ENCODE data around the gene HIPK4. TPM values are rescaled to one million over a fixed set of nuclear protein-coding genes. Genes with fewer than 3 reads are reported as not detected.

The HIPK4 gene
- total RNA-seq, result 0.25 TPM in 1 of 2 replicates, not detected in the other

GRCh38 chr19:40390084-40390742, at the start of gene HIPK4:
HIPK4 (minus strand) TSS chr19:40390181; CDS start chr19:40389902, 279 bp downstream.

GRCh38 chr19:40425450-40426287, 35.7 kb upstream of the HIPK4 start, which contains the start of gene SERTAD1:
SERTAD1 (minus strand) TSS chr19:40425992; CDS start chr19:40423546, 2,446 bp downstream.

DNA sequence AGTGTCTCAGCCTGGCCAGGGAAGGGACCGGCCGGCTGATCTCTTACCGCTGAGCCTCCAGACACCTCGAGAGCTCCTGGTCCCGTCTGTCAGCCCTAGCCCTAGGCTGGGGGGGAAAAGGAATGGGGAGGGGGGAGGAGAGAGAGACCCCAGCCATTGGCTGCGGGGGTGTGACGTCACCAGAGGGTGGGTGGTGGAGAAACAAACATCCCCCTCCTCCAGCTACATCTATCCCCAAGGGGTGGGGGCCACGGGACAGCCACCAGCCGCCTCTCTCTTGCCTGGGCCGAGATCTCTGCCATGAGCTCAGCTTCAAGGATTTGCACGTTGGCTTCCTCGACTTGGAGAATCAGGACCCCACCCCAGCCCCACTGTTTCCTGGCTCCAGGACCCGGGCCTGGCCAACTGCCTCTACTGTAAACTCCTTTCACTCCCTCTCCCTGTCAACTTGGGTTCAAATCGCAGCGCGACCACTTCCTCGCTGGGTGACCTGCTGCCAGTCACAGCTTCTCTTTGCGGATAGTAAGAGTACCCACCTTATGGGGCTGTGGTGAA, 23.4 kb upstream of the HIPK4 start, which contains the start of gene PRX:
TSS of gene PRX (minus strand) at position 88 of the 555 bp plus-strand sequence. CDS start 5,446 bp downstream, outside the sequence.

DNA sequence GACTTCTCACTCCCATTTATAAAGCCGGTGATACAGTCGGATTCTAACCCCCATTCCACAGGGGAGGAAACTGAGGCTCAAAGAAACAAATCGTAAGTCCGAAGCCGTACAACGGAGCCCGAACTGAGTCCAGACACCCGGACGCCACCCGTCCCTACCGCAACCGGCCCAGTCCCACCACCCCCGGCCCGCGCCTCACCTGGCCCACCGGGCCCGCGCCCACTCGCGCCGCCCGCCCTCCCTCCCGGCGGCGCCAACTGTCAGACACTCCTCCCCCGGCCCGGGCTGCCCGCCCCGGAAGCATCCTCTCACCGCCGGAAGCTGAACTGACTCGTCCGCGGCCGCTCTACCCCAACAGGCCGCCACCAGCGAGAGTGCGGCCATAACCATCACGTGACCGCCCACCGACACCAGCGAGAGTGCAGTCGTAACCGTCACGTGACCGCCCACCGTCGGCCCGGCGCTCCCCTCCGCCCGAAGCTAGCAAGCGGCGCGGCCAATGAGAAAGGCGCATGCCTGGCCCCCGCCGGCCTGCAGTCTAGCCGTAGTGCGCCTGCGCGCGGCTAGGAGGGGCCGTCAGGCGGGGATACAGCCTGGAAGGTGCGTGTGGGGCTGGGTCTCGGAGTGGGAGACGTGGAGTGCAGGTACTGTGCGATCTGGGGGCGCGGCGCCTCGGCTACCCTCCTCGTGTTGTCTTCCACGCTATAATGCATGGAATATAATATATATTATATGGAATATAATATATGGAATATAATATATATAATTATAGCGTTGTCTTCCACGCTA, 41.7 kb downstream of the HIPK4 start, which contains the start of the genes C19orf47 and PLD3:
TSS of gene C19orf47 (minus strand) at position 273 of the 789 bp plus-strand sequence. CDS start 6,540 bp downstream, outside the sequence.
TSS of gene PLD3 (plus strand) at position 571 of the 789 bp plus-strand sequence. CDS start 17,789 bp downstream, outside the sequence.

Other genes starting within 250 kb of the HIPK4 start
- 9.6 and 12.5 TPM in 2 replicates for gene MAP3K10, start 198.8 kb downstream of the HIPK4 start, total RNA-seq
- gene TTC9B, start 171.8 kb downstream of the HIPK4 start, total RNA-seq, result not detected in 2 replicates
- not detected in 2 replicates for gene CCNP, start 163.5 kb downstream of the HIPK4 start, total RNA-seq
- gene AKT2, start 104.8 kb downstream of the HIPK4 start, total RNA-seq, result 75.6 and 91.8 TPM in 2 replicates
- gene C19orf47, start 41.8 kb downstream of the HIPK4 start, total RNA-seq, result 11.2 and 19.2 TPM in 2 replicates
- gene PLD3, start 41.5 kb downstream of the HIPK4 start, total RNA-seq, result 235 and 546 TPM in 2 replicates
- 1.1 and 3.4 TPM in 2 replicates for gene PRX, start 23.2 kb upstream of the HIPK4 start, total RNA-seq
- gene SERTAD1, start 35.8 kb upstream of the HIPK4 start, total RNA-seq, result 8.0 and 12.5 TPM in 2 replicates
- 17.9 and 22.8 TPM in 2 replicates for gene SERTAD3, start 54.2 kb upstream of the HIPK4 start, total RNA-seq
- 37.2 and 98.8 TPM in 2 replicates for gene BLVRB, start 75.6 kb upstream of the HIPK4 start, total RNA-seq
- gene SPTBN4, start 76.8 kb upstream of the HIPK4 start, total RNA-seq, result 0.38 and 0.49 TPM in 2 replicates
- gene SHKBP1, start 186.7 kb upstream of the HIPK4 start, total RNA-seq, result 139 and 152 TPM in 2 replicates
- gene LTBP4, start 211.2 kb upstream of the HIPK4 start, total RNA-seq, result 77.6 and 170 TPM in 2 replicates

Data from mesangial cell (primary cell).